H1 (cell line): ENCODE results near the gene RNGTT. TPM values are rescaled to one million over a fixed set of nuclear protein-coding genes. Genes with fewer than 3 reads are reported as not detected.

Experiments used
- CHD7 ChIP-seq: fragments of 300-600 bp; sonication (generic); IDR thresholded peaks from 2 replicates; pipeline ENCODE4 v1.7.1; 2012; ENCODE audit warnings: low read length, moderate library complexity, mild to moderate bottlenecking, inconsistent platforms; ENCODE audit not compliant: insufficient replicate concordance
- EZH2 ChIP-seq: fragments of 200-600 bp; sonication (generic); IDR thresholded peaks from 2 replicates; pipeline ENCODE4 v1.7.1; 2012; ENCODE audit warnings: low read depth, mild to moderate bottlenecking, moderate library complexity, low read length, inconsistent platforms; ENCODE audit not compliant: severe bottlenecking
- FOSL1 ChIP-seq: IDR thresholded peaks from 2 replicates; pipeline ENCODE4 v1.6.1; 2011; ENCODE audit warnings: mild to moderate bottlenecking, low read depth, low read length, moderate library complexity; ENCODE audit not compliant: insufficient read depth
- GABPA ChIP-seq: IDR thresholded peaks from 2 replicates; pipeline ENCODE4 v1.6.1; 2011; ENCODE audit warnings: mild to moderate bottlenecking, low read length, moderate library complexity, borderline replicate concordance; ENCODE audit not compliant: insufficient read depth
- HDAC6 ChIP-seq: IDR thresholded peaks from one replicate; pipeline ENCODE4 v1.7.1; 2012; ENCODE audit warnings: low read depth, mild to moderate bottlenecking, inconsistent platforms, low read length, moderate library complexity
- KDM4A ChIP-seq: IDR thresholded peaks from one replicate; pipeline ENCODE4 v1.7.1; 2012; ENCODE audit warnings: low read depth, mild to moderate bottlenecking, moderate library complexity, low read length, inconsistent platforms; ENCODE audit not compliant: severe bottlenecking
- MAFK ChIP-seq: IDR thresholded peaks from 2 replicates; pipeline ENCODE4 v1.6.1; 2012; ENCODE audit warnings: low read depth, mild to moderate bottlenecking, improper control_type of control experiment, low read length
- RAD21 ChIP-seq, 2 experiments: IDR thresholded peaks in 1 of 2; conservative IDR thresholded peaks in 1 of 2; 2 replicates each; pipeline ENCODE4 v1.6.1; 2011; ENCODE audit warnings: low read depth in 2 of 2, low read length in 2 of 2, improper control_type of control experiment in 1 of 2, inconsistent platforms in 1 of 2, mild to moderate bottlenecking in 1 of 2, moderate library complexity in 1 of 2
- RXRA ChIP-seq: IDR thresholded peaks from 2 replicates; pipeline ENCODE4 v1.6.1; 2011; ENCODE audit warnings: low read depth, mild to moderate bottlenecking, low read length, moderate library complexity; ENCODE audit not compliant: insufficient read depth
- TAF7 ChIP-seq: optimal IDR thresholded peaks from 2 replicates; pipeline ENCODE3; 2011; ENCODE audit warnings: low read depth, mild to moderate bottlenecking, inconsistent platforms, low read length, moderate library complexity, borderline replicate concordance
- polyA plus RNA-seq, 7 experiments: library from polyadenylated mRNA; depleted of rRNA in 3 of 7; stranded (reverse) in 5 of 7; unstranded in 2 of 7; fragments of >200 nt in 5 of 7; fragments of 200-250 nt in 2 of 7; gene quantifications; 1 replicate in 5 of 7; 2 replicates in 1 of 7; 4 replicates in 1 of 7; pipeline versions ENCODE4 v1.2.1 to v1.2.3, GENCODE V29; 2011 to 2013; ENCODE audit warnings: missing spikeins in 2 of 7, mixed read lengths in 2 of 7
- total RNA-seq: library from RNA; stranded (reverse); fragmentation: NEBNext Ultra II Directional; extraction: Animal tissue kit (Norgen Biotek cat#: 25700); gene quantifications from 2 replicates; pipeline ENCODE4 v1.2.1, GENCODE V29; 2021

Gene RNGTT
- total and polyA plus RNA-seq, 2 of the 8 experiments (the other 6 are each of a cell fraction or from before 2014, with no cell fraction given): 3.6 to 21.2 TPM

GRCh38 chr6:88651400-88651799 lies 312.0 kb downstream of the RNGTT start (continued):
- TF ChIP-seq CHD7: no peak
- no peak for TF ChIP-seq TAF7
- TF ChIP-seq RXRA: no peak
- no peak for TF ChIP-seq EZH2
- TF ChIP-seq HDAC6: no peak
- no peak for TF ChIP-seq RAD21 (IDR thresholded peaks at IDR 0.05 in 1 of 2, conservative IDR thresholded peaks at IDR 0.05 in 1 of 2; ENCODE audit: low read depth in 2 of 2, low read length in 2 of 2)
- no peak for TF ChIP-seq GABPA
- no peak for TF ChIP-seq MAFK
- TF ChIP-seq FOSL1: no peak
- no peak for TF ChIP-seq KDM4A
